GM21723 (cell line): ENCODE results near the gene SPINT2.
A peak's percentile ranks its signal among the peaks of the same experiment; 100 is the strongest.
"Not testable (repeated sequence)": the region's sequence is repeated elsewhere in the genome, so short reads cannot be mapped to it uniquely, and the experiment has no call there.

ENCODE experiments used
- ATAC-seq: cut with Tn5 transposase; IDR thresholded peaks from one replicate; pipeline ENCODE4 v1.9.1; 2021; ENCODE audit warnings: mild to moderate bottlenecking, moderate library complexity; ENCODE audit not compliant: unreplicated experiment

SPINT2 gene, protein sequence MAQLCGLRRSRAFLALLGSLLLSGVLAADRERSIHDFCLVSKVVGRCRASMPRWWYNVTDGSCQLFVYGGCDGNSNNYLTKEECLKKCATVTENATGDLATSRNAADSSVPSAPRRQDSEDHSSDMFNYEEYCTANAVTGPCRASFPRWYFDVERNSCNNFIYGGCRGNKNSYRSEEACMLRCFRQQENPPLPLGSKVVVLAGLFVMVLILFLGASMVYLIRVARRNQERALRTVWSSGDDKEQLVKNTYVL

DNA sequence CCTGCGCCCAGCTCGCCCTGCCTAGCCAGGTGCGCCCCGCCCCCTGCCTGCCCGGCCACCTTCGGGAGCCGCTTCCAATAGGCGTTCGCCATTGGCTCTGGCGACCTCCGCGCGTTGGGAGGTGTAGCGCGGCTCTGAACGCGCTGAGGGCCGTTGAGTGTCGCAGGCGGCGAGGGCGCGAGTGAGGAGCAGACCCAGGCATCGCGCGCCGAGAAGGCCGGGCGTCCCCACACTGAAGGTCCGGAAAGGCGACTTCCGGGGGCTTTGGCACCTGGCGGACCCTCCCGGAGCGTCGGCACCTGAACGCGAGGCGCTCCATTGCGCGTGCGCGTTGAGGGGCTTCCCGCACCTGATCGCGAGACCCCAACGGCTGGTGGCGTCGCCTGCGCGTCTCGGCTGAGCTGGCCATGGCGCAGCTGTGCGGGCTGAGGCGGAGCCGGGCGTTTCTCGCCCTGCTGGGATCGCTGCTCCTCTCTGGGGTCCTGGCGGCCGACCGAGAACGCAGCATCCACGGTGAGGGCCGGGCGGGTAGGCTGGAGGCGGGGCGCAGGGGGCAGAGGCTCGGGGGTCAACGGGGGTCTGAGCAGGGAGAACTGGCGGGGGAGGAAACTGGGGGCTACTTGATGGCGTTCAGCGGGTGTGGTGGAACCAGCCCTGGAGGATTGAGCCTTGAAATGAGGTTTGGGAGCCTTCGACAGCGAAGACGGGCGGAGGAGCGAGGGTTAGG lies at the start of gene SPINT2:
TSS of gene SPINT2 (plus strand) at position 88 of the 727 bp plus-strand sequence. CDS start at position 408, 320 bp downstream.
- peak; percentile 41 for ATAC-seq

DNA sequence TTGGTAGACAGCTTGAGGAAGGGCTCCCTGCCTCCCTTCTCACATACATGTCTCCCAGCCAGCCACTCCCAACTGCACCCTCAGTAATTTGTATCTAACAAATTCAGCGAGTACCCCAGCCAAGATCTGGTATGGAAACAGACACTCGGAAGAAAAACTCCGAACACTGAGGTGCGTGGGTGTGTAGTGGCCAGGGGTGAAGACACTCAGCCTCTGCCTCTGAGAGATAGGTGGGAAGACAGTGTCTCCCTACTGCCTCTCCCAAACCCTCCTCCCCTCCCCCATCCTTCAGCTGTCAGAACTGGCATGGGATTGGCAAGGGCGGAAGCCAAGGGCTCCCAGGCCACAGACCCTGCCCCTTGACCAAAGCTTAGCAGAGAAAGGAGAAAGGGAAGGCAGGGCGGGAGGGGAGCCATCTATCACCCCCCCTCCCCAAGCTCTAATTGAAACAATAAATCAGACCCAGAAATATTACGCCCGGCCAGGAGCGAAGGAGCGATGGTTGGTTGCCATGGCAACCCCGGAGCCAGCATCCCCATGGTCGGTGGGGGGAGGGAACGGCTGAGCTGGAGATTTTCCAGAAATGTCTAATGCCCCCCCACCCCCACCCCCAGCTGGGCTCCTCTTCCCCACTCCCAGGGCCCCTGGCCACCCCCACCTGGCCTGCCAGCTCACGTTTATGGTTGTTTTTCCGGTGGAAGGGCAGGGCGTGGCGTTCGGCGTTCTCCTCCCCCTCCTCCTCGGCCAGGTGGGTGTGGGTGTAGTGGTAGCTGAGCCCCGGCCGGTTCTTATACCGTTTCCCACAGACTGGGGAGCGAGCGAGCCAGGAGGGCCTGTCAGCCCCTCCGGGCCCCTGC lies 47.4 kb upstream of the SPINT2 start:
- no peak for ATAC-seq

DNA sequence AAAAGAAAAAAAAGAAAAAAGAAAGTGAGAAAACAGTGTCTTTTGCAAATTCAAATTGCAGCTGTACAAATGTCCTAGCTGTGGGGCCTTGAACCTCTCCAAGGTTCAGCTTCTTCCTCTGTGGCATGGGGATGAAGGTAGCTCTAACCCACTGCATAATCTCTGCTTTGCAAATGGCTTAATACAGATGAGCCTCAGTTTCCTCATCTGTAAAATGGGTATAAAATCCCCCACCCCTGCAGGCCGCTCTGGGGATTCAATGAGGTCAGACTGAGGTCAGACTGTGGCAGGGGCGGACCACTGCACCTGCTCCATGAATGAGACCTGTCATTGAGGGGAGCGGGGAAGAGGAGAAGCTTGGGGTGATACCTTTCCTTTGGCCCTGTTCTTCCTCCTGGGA lies 46.2 kb upstream of the SPINT2 start:
- no peak for ATAC-seq

DNA sequence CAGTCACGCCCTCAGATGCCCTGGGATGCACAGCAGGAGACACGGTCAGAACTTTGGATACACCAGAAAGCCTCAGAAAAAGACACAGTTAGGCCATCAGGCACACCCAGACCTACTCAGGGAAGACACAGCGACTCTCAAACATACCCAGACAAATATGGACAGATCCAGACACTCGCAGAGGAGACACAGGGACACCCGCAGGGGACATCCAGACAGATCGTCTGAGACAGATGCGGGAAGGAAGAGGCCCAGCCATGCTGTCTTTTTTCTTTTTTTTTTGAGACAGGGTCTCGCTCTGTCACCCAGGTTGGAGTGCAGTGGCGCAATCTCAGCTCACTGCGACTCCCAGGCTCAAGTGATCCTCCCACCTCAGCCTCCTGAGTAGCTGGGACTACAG lies 45.2 kb upstream of the SPINT2 start:
- ATAC-seq = no peak

DNA sequence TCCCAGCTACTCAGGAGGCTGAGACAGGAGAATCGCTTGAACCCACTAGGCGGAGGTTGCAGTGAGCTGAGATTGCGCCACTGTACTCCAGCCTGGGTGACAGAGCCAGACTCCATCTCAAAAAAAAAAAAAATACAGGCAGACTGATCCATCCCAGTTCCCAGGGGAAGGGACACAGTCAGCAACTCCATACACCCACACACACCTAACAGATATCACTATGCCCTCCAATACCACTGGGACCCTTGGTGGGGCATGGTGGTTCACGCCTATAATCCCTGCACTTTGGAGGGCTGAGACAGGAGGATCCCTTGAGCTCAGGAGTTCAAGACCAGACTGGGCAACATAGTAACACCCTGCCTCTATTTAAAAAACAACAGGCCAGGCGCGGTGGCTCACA lies 43.0 kb upstream of the SPINT2 start:
- ATAC-seq = no peak

DNA sequence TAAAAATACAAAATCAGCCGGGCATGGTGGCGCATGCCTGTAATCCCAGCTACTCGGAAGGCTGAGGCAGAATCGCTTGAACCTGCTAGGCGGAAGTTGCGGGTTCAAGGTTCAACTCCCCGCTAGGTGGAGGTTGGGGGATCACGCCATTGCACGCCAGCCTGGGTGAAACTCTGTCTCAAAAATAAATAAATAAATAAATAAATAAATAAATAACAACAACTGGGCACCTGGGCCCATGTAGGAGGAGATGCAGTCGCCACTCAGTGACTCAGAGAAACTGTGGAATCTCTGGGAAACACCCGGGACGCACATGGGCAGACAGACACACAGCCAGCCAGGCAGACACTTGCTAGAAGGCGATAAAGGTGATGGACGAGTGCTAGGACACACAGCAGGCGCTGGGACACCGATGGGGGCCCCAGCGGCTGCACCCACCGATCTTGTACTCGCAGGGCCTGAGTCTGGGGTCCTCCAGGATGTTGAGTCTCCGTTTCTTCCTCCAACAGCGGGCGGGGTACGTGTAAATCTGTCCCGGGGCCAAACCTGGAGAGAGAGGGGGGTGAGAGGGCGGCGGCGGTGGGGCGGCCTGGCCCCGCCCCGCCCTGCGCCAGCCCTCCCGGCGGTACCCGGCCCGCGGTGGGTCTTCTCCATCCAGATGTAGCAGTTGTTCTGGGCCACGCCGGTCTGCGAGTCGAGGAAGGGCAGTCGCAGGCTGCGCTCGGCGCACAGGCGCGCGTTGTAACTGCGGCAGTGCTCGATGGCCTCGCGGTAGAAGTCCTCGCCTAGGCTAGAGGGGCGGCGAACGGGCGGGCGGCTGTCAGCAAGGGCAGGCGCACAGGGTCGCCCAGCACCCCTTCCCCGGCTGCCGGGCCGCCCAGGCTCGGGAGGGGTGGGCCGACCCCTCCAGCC lies 42.2 kb upstream of the SPINT2 start:
- ATAC-seq = no peak

DNA sequence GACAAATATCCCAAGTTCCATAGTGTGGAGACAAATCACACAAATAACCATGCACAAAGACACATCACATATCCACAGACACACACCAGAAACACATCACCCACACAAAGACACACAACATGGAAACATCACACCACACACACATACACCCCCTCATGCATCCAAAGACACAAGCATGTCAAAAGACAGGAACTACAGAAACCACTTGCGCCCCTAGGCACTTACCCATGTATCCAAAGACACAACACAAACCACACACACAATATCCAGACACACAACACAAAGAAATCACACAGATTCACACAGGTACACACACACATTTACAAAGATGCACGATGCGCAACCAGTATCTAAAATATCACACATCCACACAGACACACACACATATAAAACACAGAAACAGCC lies 41.3 kb upstream of the SPINT2 start:
- no peak for ATAC-seq

DNA sequence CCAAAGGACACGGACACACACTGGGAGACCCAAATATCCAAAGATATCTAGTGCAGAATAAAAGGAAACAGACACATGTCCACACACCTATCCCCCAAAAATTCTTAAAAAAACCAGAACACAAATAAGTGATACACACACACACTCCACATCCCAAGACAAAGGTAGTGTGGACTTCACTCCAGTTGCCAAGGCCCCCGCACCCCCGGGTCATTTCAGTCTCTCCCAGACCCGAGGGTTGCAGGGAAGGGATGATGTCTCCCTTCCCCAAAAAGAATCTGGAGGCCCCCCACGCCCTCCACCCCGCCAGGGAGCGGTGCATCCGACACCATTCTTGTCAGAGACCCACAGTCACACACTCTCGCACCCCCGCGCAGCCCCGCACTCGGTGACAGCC lies 40.8 kb upstream of the SPINT2 start:
- no peak for ATAC-seq

DNA sequence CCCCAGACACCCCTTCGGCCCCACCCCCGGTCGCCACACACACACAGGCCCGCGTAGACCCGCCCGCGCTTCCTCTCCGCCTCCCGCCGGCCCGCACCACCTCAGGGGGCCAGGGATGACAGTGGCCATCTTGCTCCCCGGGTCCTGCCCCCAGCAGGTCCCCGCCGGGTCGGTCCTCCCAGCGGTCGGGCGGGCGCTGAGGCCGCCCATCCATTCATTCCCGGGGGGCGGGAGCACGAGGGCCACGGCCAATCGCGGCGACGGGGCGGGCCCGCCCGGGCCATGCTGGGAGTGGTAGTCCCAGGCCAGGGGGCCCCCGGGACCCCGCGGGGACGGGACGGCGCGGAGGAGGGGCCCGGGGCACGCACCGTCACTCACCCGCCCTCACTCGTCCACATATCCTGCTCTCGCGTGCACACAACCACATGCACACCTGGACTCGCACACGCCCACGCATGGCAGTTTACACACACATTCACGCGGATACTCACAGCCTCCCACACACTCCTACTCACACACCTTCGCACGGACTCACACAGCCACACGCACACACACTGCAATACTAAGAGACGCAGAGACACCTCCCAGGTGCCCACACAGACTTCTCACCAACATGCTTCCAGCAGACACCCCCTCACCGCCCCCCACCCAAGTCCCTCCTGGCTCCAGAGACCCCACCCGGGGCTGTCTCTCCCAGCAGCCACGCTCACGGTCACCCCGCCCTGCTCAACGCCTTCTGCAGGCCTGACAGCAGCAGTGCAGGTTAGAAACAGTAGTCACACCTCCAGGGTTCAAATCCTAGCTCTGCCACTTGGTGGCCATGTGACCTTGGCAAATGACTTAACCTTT lies 40.1 kb upstream of the SPINT2 start, which contains the start of gene DPF1:
TSS of gene DPF1 (minus strand) at position 209 of the 849 bp plus-strand sequence. CDS start at position 129, 80 bp downstream.
- peak; percentile 66 for ATAC-seq

DNA sequence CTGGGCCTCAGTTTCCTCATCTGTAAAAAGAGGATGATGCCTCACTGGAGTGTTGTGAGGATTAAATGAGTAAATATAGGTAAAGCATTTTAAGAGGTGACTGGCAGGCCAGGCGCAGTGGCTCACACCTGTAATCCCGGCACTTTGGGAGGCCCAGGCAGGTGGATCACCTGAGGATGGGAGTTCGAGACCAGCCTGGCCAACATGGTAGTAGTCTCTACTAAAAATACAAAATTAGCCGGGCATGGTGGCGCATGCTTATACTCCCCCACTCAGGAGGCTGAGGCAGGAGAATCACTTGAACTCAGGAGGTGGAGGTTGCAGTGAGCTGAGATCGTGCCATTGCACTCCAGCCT lies 39.5 kb upstream of the SPINT2 start:
- ATAC-seq = not testable (repeated sequence)

DNA sequence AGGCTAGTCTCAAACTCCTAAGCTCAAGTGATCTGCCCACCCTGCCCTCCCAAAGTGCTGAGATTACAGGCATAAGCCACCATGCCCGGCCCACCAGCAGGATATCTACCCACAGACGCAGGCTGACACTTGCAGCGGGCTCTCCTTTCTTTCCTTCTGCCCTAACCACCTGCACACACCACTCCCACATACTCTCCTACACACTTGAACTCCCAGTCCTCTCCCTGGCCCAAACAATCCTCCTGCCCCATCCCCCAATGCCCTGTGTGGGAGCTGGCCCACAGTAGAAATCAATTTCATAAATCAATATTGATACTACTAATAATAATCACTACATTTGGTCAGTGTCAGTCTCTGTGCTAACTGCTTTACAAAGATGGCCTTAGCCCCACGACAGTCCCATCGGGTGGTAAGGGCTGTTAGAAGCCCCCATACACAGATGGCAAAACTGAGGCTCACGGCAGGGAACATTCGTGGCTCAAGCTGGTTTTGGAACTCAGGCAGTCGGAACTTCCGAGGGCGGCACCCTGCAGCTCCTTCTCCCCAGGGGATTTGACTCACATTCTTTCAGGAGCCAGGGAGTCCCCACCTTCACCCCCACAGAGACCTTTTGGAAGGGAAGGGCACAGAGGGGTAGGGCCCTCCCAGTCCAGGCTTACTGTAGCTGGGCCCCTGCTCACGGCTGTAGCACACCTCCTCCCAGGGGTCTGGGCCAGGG lies 36.9 kb upstream of the SPINT2 start:
- no peak for ATAC-seq

DNA sequence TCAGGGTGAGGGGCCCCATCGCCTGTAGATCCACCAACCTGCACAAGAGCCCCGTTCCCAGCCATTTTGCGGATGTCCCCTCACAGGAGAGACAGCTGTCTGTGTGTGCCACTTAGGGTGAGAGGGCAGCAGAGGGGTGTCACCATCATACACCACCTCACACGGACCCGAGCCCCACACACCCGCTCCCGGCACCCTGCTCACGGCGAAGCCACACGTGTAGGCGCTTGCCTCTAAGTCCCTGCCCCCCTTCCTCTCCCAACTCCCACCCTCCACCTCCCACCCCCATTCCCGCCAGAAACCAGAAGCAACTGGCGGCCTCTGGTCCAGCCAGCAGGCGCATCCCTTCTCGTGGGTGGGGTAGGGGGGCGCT lies 36.4 kb upstream of the SPINT2 start:
- ATAC-seq = no peak

DNA sequence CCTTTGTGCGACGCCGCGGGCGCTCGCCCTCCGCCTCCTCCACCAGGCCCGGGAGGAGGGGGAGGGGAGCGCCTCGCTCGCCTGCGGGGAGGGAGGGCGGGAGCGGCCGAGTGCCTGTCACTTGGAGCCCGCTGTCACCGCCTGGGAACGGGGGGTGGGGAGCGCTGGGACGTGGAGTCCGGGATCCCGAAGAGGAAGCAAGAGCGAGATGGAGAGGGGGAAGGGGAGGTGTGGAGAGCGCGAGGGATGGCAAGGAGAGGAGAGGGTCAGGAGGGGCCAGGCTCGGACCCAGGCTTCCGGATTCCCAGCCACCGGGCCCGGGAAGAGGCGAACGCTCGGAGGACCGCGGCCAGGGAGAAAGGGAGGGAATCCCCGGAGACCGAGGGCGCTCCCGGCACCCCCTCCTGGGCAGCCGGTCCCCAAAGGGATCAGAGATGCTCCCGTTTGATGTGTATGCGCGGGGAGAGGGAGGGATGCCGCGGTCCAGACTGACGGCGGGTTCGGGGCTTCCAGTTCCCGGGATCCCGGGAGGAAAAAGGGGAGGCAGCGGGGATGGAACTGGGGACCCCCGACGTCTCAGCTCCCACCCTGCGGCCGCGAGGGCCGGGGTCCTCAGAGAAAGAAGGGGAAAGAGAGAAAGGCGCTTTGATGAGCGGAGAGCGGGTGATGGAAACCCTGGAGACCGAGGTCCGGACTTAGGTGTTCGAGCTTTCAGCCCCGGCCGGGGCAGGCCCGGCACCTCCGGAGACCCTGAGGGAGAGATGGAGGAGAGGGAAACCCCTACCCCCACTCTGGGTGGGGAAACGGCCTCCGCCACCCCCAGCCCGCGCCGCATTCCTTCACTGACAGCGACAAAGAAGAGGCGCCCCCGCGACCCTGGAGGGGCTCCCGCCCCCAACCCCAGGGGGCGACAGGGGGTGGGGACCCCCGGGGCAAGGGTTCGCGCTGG lies 35.6 kb upstream of the SPINT2 start:
- no peak for ATAC-seq

DNA sequence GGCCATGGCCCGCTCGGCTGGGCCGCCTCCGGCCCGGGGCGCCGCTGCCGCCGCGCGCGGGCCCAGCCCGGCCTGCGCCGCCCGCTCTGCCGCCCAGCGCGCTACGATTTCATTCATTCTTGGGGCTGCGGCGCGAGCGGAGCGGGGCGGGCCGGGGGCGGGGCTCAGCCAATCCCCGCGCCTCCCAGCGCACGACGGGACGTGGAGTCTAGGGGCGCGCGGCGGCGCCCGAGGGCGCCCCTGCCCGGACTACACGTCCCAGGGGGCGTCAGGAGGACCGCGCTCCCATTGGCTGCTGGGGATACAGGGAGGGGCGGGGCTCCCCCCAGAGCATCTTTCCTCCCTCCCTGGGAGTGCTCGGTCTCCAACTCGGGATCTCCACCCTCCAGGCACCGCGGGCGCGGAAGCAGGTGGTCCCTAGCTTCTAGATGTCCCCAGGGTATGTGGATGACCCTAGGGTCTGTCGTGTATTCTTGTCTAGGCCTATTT lies 34.7 kb upstream of the SPINT2 start:
- ATAC-seq = peak; percentile 66

DNA sequence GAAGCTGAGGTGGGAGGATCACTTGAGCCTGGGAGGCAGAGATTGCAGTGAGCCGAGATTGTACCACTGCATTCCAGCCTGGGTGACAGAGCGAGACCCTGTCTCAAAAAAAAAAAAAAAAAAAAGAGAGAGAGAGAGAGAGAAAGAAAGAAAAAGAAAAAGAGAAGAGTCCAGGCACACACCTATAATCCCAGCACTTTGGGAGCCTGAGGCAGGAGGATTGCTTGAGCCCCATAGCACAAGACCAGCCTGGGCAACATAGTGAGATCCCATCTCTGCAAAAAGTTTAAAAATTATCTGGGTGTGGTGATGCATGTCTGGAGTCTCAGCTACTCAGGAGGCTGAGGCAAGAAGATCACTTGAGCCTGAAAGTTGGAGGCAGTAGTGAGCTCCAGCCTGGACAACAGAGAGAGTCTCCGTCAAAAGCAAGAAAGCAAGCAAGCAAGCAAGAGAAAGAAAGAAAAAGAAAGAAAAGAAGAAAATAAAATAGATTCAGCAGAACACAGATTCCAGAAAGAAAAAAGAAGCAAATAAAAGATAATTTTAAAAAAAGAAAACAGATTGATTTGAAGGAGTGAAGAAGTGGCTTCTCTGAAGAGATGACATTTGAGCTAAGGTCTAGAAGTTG lies 33.8 kb upstream of the SPINT2 start:
- ATAC-seq = not testable (repeated sequence)

DNA sequence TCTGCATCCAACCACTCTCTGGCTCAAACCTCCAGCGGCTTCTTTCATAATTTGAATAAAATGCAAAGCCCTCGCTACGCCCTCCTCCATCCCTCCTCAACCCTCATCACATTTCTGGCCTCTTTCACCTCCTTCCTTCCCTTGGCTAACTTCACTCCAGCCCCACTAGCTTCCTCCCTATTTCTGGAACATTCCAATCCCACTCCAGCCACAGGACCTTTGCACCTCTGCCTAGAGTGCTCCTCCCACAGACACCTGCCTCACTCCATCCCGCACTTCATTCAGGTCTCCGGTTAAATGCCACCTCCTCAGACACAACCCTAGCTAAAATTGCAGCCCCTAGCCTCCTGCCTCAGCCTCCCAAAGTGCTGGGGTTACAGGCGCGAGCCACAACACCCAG lies 32.5 kb upstream of the SPINT2 start:
- ATAC-seq = no peak

DNA sequence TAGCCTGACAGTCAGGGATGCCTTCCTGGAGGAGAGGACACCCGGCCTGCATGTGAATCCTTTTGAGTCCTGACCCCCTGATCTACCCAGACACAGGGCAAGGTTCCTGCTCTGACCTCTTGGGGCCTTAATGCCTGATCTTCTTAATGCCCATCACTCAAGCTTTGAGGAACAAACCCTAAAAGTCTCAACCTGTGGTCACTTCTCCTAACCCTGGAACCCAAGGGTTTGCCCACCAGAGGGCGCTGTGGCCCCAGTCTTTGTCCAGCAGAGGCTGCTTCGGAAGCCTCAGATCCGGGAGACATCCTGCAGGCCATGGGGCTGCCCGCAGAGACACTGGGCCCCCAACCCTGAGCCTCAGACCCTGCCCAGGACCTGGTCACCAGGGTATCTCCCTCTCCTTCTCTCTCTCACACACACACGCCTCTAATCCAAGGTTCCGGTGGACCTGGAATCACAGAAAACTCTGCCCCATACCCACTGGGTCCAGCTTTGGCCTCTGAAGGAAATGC lies 30.6 kb upstream of the SPINT2 start:
- no peak for ATAC-seq
